DMS 273 (cell line): ENCODE results near the gene PEF1.
"Not testable (repeated sequence)": the region's sequence is repeated elsewhere in the genome, so short reads cannot be mapped to it uniquely, and the experiment has no call there.

ENCODE experiments used
- DNase-seq: peaks from one replicate; lab custom pipeline; 2025; ENCODE audit not compliant: unreplicated experiment; lab: John Stamatoyannopoulos, UW

The PEF1 gene

DNA sequence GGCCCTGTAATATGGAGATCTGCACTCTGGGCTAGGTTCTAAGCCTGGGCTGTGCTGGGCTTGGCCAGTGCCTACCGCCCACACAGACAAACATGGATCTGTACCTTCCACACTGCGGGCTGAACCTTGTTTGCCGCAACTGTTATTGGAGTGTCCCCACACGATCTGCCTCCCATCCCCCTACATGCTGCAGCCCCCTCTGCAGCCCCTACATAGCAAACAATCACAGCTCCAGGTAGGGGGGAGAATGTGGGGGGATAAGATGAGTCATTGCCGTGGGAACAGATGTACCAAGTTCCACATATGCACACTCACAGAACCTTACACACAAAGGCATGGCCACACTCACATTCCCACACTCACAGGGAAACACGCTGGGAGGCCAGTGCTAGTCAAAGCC is 29.3 kb downstream of the PEF1 start:
- DNase-seq: no peak

- DNase-seq: no peak
Measured at GRCh38 chr1:31614414-31615005, 30.2 kb downstream of the PEF1 start.

- no peak for DNase-seq
Measured at GRCh38 chr1:31609514-31610118, 35.1 kb downstream of the PEF1 start.

DNA sequence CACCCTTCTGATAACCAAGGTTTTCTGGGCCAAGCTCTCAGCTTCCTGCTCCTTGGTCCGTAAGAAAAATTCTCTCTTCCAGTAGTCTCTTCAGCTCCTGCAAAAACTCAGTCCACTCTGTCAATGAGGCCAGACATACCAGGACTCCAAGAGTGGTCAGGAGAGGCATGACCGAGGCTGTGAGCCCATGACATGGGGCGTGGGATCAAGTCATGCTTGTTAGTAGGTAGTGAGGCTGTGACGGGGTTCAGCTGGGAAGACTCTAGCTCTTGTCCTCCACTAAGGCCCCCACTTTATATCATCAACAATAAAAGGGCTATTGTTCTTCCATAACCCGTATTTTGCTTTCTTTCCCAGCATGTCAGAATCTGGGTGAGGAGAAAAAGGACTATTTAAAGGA is 37.3 kb downstream of the PEF1 start:
- DNase-seq: no peak

GRCh38 chr1:31605908-31606427 is 38.7 kb downstream of the PEF1 start:
- DNase-seq: no peak

GRCh38 chr1:31602081-31602480 is 42.6 kb downstream of the PEF1 start:
- no peak for DNase-seq

DNA sequence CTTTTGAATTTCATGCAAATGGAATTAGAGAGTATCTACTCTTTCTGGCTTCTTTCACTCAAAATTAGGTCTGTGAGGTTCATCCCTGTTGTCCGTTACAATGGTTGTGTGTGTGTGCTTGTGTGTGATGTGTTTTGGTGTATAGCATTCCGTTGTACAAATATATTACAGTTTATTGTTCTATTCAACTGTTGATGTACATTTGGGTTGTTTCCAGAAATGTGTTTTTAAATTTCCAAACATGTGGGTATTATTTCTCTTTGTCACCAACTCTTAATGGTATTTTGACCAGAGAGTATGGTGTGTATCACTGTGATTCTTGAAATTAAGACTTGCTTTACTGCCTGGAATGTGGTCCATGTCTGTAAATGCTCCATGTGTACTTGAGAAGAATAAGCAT is 44.0 kb downstream of the PEF1 start:
- no peak for DNase-seq

DNA sequence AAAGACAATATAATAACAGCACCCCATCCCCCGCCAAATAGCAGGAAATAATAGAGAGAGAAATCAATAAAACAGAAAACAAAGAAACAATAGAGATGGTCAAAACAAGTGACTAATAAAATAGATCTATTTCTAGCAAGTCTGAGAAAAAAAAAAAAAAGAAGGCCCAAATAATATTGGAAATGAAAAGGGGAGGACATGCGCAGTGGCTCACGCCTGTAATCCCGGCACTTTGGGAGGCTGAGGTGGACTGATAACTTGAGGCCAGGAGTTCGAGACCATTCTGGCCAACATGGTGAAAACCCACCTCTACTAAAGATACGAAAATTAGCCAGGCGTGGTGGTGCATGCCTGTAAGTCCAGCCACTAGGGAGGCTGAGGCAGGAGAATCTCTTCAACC is 45.7 kb downstream of the PEF1 start:
- no peak for DNase-seq

GRCh38 chr1:31596737-31597097 is 48.0 kb downstream of the PEF1 start:
- DNase-seq: peak; percentile 67

- peak; percentile 67 for DNase-seq
Measured at GRCh38 chr1:31595836-31596736, 48.6 kb downstream of the PEF1 start.

- peak; percentile 91 for DNase-seq
Measured at GRCh38 chr1:31593770-31594632, 50.7 kb downstream of the PEF1 start.

DNA sequence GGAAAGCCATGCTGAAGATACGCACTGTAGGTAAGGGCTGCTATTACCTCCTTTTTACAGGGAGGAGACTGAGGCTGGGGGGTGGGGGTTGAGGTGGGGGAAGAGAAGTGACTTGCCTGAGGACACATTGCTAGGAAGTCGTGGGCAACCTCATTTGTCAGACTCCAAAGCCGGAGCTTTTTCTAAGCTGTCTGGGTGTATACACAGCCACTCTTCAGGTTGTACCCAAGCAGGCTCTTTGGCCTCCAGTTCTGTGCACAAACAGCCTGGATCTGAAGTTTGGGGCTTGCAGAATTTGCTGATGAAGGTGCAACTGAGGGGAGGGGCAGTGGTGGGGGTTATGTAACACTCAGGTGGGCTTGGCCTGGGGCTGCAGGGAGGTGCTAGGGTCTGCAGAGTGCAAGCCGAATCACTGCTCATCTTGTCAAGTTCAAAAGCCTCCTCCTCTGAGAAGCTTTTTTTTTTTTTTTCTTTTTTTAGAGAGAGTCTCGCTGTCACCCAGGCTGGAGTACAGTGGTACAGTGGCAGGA is 51.5 kb downstream of the PEF1 start:
- no peak for DNase-seq

DNA sequence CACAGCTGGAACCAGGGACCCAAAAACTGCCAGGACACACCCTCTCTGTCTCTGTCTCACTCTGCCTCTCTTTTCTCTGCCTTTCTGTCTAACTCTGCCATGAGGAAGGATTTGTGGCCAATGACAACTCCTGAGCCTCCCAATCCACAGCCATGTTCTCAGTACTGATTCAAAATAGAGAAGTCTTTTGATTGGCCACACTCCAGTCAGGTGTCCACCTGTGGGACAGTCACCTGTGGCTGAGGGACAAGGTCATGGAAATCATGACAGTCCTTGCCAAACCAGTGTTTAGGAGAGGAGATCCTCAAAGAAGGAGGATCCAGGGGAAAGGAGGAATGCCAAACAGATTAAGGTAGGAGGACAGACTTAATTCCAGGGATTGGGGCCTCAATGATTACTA is 52.5 kb downstream of the PEF1 start:
- DNase-seq: no peak

- DNase-seq: peak; percentile 44
Measured at GRCh38 chr1:31591425-31592093, 53.1 kb downstream of the PEF1 start.

GRCh38 chr1:31588751-31589515 is 55.7 kb downstream of the PEF1 start:
- no peak for DNase-seq

GRCh38 chr1:31587720-31588423 is 56.8 kb downstream of the PEF1 start:
- peak; percentile 85 for DNase-seq

GRCh38 chr1:31587328-31587699 is 57.4 kb downstream of the PEF1 start:
- not testable (repeated sequence) for DNase-seq

- no peak for DNase-seq
Measured at GRCh38 chr1:31586376-31587327, 58.0 kb downstream of the PEF1 start.
